ENCODE results near the gene NCAM1.
A peak's percentile ranks its signal among the peaks of the same experiment; 100 is the strongest.

Gene NCAM1

DNA sequence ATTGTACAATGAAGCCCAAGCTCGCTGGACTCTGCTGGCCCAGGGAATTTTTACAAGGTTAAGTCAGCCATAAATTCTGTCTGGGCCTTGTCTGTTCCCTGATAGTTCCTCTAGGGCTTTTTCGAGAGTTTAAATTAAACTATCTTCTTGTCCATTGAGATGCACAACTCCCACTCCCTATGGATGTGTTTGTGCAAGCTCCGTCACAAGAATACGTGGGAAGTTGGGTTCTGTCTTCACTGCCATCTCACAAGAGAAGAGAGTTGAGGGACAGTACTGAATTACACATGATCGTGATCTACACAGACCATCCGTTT is 199.5 kb downstream of the NCAM1 start:
- TF ChIP-seq, protein P1, sequence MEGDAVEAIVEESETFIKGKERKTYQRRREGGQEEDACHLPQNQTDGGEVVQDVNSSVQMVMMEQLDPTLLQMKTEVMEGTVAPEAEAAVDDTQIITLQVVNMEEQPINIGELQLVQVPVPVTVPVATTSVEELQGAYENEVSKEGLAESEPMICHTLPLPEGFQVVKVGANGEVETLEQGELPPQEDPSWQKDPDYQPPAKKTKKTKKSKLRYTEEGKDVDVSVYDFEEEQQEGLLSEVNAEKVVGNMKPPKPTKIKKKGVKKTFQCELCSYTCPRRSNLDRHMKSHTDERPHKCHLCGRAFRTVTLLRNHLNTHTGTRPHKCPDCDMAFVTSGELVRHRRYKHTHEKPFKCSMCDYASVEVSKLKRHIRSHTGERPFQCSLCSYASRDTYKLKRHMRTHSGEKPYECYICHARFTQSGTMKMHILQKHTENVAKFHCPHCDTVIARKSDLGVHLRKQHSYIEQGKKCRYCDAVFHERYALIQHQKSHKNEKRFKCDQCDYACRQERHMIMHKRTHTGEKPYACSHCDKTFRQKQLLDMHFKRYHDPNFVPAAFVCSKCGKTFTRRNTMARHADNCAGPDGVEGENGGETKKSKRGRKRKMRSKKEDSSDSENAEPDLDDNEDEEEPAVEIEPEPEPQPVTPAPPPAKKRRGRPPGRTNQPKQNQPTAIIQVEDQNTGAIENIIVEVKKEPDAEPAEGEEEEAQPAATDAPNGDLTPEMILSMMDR (IDR thresholded peaks at IDR 0.05; ENCODE audit: low read depth, low read length), result no peak
- no peak for DNase-seq (ENCODE audit: extremely low read depth, low read depth)

DNA sequence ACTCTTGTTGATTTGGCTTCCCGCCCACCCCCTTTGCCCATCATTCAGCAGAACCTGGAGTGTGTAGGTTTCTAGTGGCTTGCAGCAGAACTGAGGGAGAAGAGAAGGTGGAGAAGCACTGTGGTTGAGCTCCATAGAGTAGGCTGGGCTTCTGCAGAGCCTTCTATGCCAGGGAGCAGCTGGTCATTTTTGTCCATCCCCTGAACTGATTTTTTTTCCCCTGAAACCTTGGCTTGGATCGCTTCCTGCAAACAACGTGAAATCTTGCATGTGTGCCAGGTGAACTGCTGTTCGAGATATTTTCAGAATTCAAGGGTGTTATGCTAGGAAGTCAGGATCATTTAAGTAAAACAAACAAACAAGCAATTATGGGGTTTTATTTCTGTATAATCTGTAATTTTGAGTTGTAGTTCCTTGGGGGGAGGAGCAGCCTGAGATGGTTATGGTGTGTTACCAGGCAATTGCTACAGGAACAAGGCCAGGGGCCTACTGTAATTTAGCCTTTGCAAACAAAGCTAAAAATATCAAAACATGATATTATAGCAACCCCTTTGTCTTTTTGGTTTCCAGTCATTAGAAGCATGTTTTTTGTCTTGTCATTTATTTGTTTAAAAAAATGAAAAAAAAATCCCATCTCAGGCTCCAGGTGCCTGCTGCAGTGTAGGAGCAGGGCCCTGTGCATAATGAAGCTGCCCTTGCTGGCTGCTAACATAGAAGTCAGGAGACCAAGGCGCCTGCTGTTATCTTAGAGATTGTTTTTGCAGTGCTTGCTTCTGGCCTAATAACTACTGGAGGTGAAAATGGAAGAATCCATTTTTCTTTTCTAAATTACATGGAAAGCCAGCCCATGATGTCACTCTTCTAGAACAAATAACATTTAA is 200.7 kb downstream of the NCAM1 start:
- TF ChIP-seq, protein P1 (IDR thresholded peaks at IDR 0.05; ENCODE audit: low read depth, low read length), result no peak
- no peak for DNase-seq (ENCODE audit: extremely low read depth, low read depth)

DNA sequence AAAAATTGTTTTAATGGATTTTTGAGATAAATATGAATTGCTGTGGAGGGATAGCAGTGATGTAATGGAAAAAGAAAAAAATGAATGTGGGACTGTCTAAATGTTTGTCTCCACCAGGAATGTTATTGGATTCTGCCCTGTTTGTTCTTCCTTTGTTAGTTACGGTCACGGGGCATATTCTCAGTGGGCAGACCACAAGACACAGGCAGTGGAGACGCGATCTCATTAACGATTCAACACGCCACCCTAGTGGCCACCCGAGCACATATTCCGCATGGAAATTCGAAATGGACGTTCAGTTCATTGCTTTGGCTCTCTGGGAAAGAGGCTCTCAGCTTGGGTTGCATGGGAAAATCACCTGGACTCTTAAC is 201.4 kb downstream of the NCAM1 start:
- DNase-seq (ENCODE audit: extremely low read depth, low read depth), result no peak
- TF ChIP-seq, protein P1 (IDR thresholded peaks at IDR 0.05; ENCODE audit: low read depth, low read length), result no peak

DNA sequence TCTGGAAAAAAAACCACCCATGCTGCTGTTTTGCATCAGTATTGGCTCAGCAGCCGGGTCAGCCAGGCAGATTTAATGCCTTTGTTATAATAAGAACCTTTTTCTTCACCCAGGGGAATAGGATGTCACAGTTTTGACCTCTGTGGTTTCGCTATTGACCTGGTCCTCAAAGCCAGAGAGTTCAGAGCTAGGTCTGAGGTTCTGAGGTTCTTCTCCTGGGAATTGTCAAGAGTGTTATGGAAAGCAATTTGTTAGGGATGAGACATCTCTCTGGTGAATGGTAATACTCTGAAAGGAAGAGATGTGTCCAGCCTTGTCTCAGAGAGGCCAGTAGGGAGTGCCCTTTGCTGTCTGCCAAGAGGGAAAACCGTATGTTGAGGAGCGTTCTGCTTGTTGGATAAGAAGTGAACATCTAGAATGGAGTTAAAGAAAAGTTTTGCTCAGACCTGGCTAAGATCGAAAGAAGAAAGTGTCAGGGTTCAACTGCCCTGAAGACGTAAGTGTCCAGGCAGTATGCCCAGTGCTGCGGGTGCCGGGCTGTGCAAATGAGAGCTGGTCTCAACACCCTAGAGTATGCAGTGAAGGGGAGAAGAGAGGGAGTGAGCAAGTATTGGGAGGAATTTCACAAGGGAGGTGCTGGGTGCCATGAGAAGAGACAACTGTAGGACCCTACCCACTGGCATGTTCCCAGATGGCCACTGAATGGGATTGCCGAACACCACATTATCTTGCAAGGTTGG is 202.2 kb downstream of the NCAM1 start:
- TF ChIP-seq, protein P1 (IDR thresholded peaks at IDR 0.05; ENCODE audit: low read depth, low read length), result peak; percentile 28
- DNase-seq (ENCODE audit: extremely low read depth, low read depth), result no peak

DNA sequence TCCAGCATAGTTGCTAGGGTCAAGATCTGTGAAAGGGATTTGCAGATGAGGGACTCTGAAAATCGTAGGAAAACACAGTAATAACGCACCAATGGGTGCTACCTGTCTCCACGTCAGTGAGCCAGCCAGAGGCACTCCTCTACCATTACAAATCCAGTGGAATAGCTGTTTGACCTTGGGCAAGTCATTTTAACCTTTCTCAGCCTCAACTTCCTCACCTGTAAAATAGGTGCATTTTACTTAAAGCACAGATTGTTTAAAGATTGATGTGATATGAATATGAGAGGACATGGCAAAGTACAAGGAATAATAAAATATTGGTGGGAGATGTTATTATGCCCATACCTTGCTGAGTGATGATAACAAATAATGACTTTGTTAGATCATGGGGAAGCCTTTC is 205.1 kb downstream of the NCAM1 start:
- TF ChIP-seq, protein P1 (IDR thresholded peaks at IDR 0.05; ENCODE audit: low read depth, low read length), result no peak
- DNase-seq (ENCODE audit: extremely low read depth, low read depth), result no peak

DNA sequence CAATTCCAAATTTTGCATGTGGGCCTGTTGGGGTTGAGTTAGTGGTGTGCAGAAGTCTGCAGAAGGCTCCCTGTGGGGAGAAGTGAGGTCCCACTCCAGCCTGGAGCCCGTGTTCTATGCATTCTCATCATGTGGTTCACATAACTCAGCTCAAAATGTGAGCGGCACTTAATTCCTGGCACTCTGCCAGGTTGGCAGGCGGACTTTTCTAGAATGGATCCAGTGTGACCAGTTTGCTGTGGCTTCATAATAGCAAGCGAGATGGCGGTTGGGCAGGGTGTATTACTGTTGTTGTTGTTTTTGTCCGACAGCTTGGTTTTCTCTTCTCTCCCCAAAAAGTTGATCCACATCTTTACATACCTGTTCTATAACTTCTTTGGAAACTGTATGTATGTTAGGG is 206.4 kb downstream of the NCAM1 start:
- TF ChIP-seq, protein P1 (IDR thresholded peaks at IDR 0.05; ENCODE audit: low read depth, low read length), result no peak
- no peak for DNase-seq (ENCODE audit: extremely low read depth, low read depth)
